Retina (tissue), 1 donor: ENCODE results near the gene LMO1.

Experiments used
- DNase-seq: peaks from one replicate; pipeline ENCODE4 v3.0.0-alpha.2; 2016

LMO1 gene

GRCh38 chr11:8288166-8288772, 24.6 kb upstream of the LMO1 start:
- DNase-seq, result no peak

- DNase-seq, result no peak
These were observed 24.0 kb upstream of the LMO1 start for GRCh38 chr11:8287703-8288102.

- no peak for DNase-seq
These were observed 23.6 kb upstream of the LMO1 start for GRCh38 chr11:8287297-8287696.

GRCh38 chr11:8286886-8287285, 23.2 kb upstream of the LMO1 start:
- DNase-seq, result no peak

GRCh38 chr11:8285796-8286195, 22.1 kb upstream of the LMO1 start:
- DNase-seq, result no peak

- DNase-seq, result no peak
These were observed 21.6 kb upstream of the LMO1 start for GRCh38 chr11:8285228-8285627.

- peak; percentile 85 for DNase-seq
These were observed 20.0 kb upstream of the LMO1 start for GRCh38 chr11:8283465-8284230.

GRCh38 chr11:8283100-8283464, 19.4 kb upstream of the LMO1 start:
- peak; percentile 82 for DNase-seq

- no peak for DNase-seq
These were observed 19.0 kb upstream of the LMO1 start for GRCh38 chr11:8282631-8283030.

GRCh38 chr11:8281266-8281665, 17.6 kb upstream of the LMO1 start:
- DNase-seq, result no peak

GRCh38 chr11:8277691-8278090, 14.0 kb upstream of the LMO1 start:
- no peak for DNase-seq

GRCh38 chr11:8276528-8276927, 12.8 kb upstream of the LMO1 start:
- no peak for DNase-seq

GRCh38 chr11:8273287-8273686, 9.6 kb upstream of the LMO1 start:
- no peak for DNase-seq

- no peak for DNase-seq
These were observed 7.6 kb upstream of the LMO1 start for GRCh38 chr11:8271106-8271886.

- no peak for DNase-seq
These were observed 6.0 kb upstream of the LMO1 start for GRCh38 chr11:8269636-8270035.

- DNase-seq, result peak; percentile 89
These were observed 5.1 kb upstream of the LMO1 start for GRCh38 chr11:8268530-8269400.

GRCh38 chr11:8267831-8268529, 4.3 kb upstream of the LMO1 start:
- peak; percentile 74 for DNase-seq

- no peak for DNase-seq
These were observed 3.6 kb upstream of the LMO1 start for GRCh38 chr11:8267280-8267679.

GRCh38 chr11:8266246-8267241, 2.9 kb upstream of the LMO1 start:
- DNase-seq, result no peak

- DNase-seq, result no peak
These were observed 2.1 kb upstream of the LMO1 start for GRCh38 chr11:8265681-8266241.
